ENCODE results near the gene UBE2QL1.

Gene UBE2QL1

GRCh38 chr5:6456766-6457370 is 8.2 kb downstream of the UBE2QL1 start:
- Histone ChIP-seq H3K4me2 (ENCODE audit: low read depth, low read length, poor library complexity, severe bottlenecking) (no peak overlapping the region), H3K9me3 (ENCODE audit: insufficient read depth, low read length) (no peaks in the 10 kb centered on the region), H3K9ac (ENCODE audit: low read length) (no peak overlapping the region), H3K79me2 (ENCODE audit: insufficient read depth, low read length) (no peaks in the 10 kb centered on the region), H3K27ac (ENCODE audit: low read depth, low read length) (no peak overlapping the region), H4K20me1 (ENCODE audit: low read depth, low read length) (no peaks in the 10 kb centered on the region), H3F3A (ENCODE audit: insufficient read depth) (no peaks in the 10 kb centered on the region), H3K4me3 (ENCODE audit: insufficient read depth, low read length, poor library complexity, severe bottlenecking) (no peak overlapping the region), H2AFZ (ENCODE audit: low read depth, low read length, severe bottlenecking) (no peak overlapping the region), H3K9me2 (replicated peaks; ENCODE audit: insufficient read depth, low read length) (no peaks in the 10 kb centered on the region), H3K36me3 (ENCODE audit: low read length) (no peaks in the 10 kb centered on the region), H3K27me3 (ENCODE audit: low read length) (no peaks in the 10 kb centered on the region)
- TF ChIP-seq CTCF (IDR thresholded peaks at IDR 0.05; ENCODE audit: insufficient read depth, low read length, poor library complexity, severe bottlenecking) = no peak
- TF ChIP-seq EZH2phosphoT487 (conservative IDR thresholded peaks at IDR 0.05; ENCODE audit: low read length) = no peak

GRCh38 chr5:6457592-6457991 is 8.9 kb downstream of the UBE2QL1 start:
- Histone ChIP-seq H3K27ac (ENCODE audit: low read depth, low read length) (no peak overlapping the region), H3K9ac (ENCODE audit: low read length) (no peak overlapping the region), H3K79me2 (ENCODE audit: insufficient read depth, low read length) (no peaks in the 10 kb centered on the region), H3K4me3 (ENCODE audit: insufficient read depth, low read length, poor library complexity, severe bottlenecking) (no peak overlapping the region), H3K27me3 (ENCODE audit: low read length) (no peaks in the 10 kb centered on the region), H4K20me1 (ENCODE audit: low read depth, low read length) (no peaks in the 10 kb centered on the region), H3K36me3 (ENCODE audit: low read length) (no peaks in the 10 kb centered on the region), H2AFZ (ENCODE audit: low read depth, low read length, severe bottlenecking) (no peak overlapping the region), H3K9me2 (replicated peaks; ENCODE audit: insufficient read depth, low read length) (no peaks in the 10 kb centered on the region), H3K9me3 (ENCODE audit: insufficient read depth, low read length) (no peaks in the 10 kb centered on the region), H3K4me2 (ENCODE audit: low read depth, low read length, poor library complexity, severe bottlenecking) (no peak overlapping the region), H3F3A (ENCODE audit: insufficient read depth) (no peaks in the 10 kb centered on the region)
- TF ChIP-seq CTCF (IDR thresholded peaks at IDR 0.05; ENCODE audit: insufficient read depth, low read length, poor library complexity, severe bottlenecking) = no peak
- TF ChIP-seq EZH2phosphoT487 (conservative IDR thresholded peaks at IDR 0.05; ENCODE audit: low read length) = no peak

GRCh38 chr5:6458833-6459232 is 10.2 kb downstream of the UBE2QL1 start:
- H3K79me2 ChIP-seq (ENCODE audit: insufficient read depth, low read length) = no peaks in the 10 kb centered on the region

More at GRCh38 chr5:6458833-6459232, 10.2 kb downstream of the UBE2QL1 start:
- no peak overlapping the region for H3K9ac ChIP-seq (ENCODE audit: low read length)
- H3K27me3 ChIP-seq (ENCODE audit: low read length) = no peaks in the 10 kb centered on the region
- no peaks in the 10 kb centered on the region for H3K9me2 ChIP-seq (replicated peaks; ENCODE audit: insufficient read depth, low read length)
- TF ChIP-seq CTCF (IDR thresholded peaks at IDR 0.05; ENCODE audit: insufficient read depth, low read length, poor library complexity, severe bottlenecking) (no peak), EZH2phosphoT487 (conservative IDR thresholded peaks at IDR 0.05; ENCODE audit: low read length) (no peak)
- no peak overlapping the region for H3K27ac ChIP-seq (ENCODE audit: low read depth, low read length)
- no peak overlapping the region for H3K4me3 ChIP-seq (ENCODE audit: insufficient read depth, low read length, poor library complexity, severe bottlenecking)
- no peaks in the 10 kb centered on the region for H3F3A ChIP-seq (ENCODE audit: insufficient read depth)
- H2AFZ ChIP-seq (ENCODE audit: low read depth, low read length, severe bottlenecking) = no peak overlapping the region
- no peaks in the 10 kb centered on the region for H3K36me3 ChIP-seq (ENCODE audit: low read length)
- no peaks in the 10 kb centered on the region for H3K9me3 ChIP-seq (ENCODE audit: insufficient read depth, low read length)
- H4K20me1 ChIP-seq (ENCODE audit: low read depth, low read length) = no peaks in the 10 kb centered on the region
- H3K4me2 ChIP-seq (ENCODE audit: low read depth, low read length, poor library complexity, severe bottlenecking) = no peak overlapping the region

All from SU-DHL-6 (cell line).